Measurements from ENCODE around the gene NAP1L4. TPM values are rescaled to one million over a fixed set of nuclear protein-coding genes. Genes with fewer than 3 reads are reported as not detected.

Gene NAP1L4
- total and polyA plus RNA-seq, 4 donors: 65.4 to 109 (median 83.2) TPM

GRCh38 chr11:2991452-2992233 is 486 bp downstream of the NAP1L4 start:
- no peaks in the 10 kb centered on the region for H3K4me1 ChIP-seq (ENCODE audit: control insufficient read depth in 1 of 2, insufficient read depth in 2 of 2, low read length in 2 of 2)
- intact Hi-C loops (cut with DNase I): loop anchor here in 1 of 2 donors (5.0 kb wide), 1 partner anchor 44 kb away; no protein-coding TSS in a partner anchor
- peak overlapping the region; percentile 79 to 94 for H3K4me3 ChIP-seq (ENCODE audit: low read length in 2 of 2)
- peak; percentile 79 for ATAC-seq (ENCODE audit: low FRiP score)
- no peaks in the 10 kb centered on the region for H3K36me3 ChIP-seq (ENCODE audit: control insufficient read depth in 1 of 2, insufficient read depth in 2 of 2, low read length in 1 of 2)
- H3K27me3 ChIP-seq (ENCODE audit: control insufficient read depth in 1 of 2, insufficient read depth in 2 of 2, low read length in 1 of 2): no peaks in the 10 kb centered on the region
- no peaks in the 10 kb centered on the region for H3K9me3 ChIP-seq (ENCODE audit: control insufficient read depth, low read length)
- peak in 1 of 2 donors; percentile 91 for DNase-seq
- WGBS, 2 donors: 0% methylated on average over 49 to 79 of the region's 79 CpGs
- peak overlapping the region; percentile 76 to 93 for H3K27ac ChIP-seq (ENCODE audit: low read depth in 1 of 2, low read length in 2 of 2)

DNA sequence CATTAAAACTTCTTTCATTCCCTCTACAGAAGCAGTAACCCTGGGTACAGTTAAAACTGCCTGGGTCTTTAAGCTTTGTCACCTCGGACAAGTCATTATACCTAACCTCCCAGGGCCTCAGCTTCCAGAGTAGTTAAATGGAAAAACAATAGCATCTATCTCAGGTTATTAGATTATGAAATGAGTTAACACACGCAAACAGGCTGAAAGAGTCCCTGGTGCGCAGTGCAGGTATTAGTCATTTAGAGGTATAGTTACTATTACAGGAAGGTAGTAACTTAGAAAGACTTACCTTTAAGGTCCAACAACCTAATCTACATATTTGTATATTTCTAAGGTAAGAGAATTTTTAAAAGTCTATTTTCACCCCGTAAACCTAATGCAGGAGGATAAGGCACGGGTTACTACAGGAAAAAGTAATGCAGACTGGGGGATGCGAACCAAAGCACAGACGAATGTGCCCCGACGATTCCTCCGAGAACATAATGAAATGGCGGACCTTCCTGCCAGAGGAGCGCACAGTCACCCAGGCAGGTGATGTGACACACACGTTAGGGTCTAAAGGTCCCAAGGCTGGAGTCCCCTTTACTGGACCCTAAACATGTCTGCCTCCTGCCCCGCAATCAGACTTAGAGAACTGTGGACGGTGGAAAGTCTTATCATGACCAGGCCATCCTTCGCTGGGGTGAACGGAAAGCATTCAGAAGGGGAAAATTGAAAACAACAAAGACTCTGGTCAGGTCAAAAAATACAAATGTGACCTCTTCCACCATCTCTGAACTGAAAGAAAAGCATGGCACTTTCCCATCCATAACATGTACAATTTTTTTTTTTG is 1.3 kb downstream of the NAP1L4 start:
- DNase-seq (no peak), ATAC-seq (ENCODE audit: low FRiP score) (no peak)
- intact Hi-C loops (cut with DNase I): loop anchor here in 1 of 2 donors (5.0 kb wide), 1 partner anchor 44 kb away; no protein-coding TSS in a partner anchor
- no peaks in the 10 kb centered on the region for H3K4me1 ChIP-seq (ENCODE audit: control insufficient read depth in 1 of 2, insufficient read depth in 2 of 2, low read length in 2 of 2)
- 5 to 7% methylated on average over 17 of the region's 17 CpGs for WGBS, 2 donors
- H3K27ac ChIP-seq (ENCODE audit: low read depth in 1 of 2, low read length in 2 of 2): no peak overlapping the region
- no peaks in the 10 kb centered on the region for H3K27me3 ChIP-seq (ENCODE audit: control insufficient read depth in 1 of 2, insufficient read depth in 2 of 2, low read length in 1 of 2)
- H3K9me3 ChIP-seq (ENCODE audit: control insufficient read depth, low read length): no peaks in the 10 kb centered on the region
- H3K4me3 ChIP-seq (ENCODE audit: low read length in 2 of 2): peak overlapping the region; percentile 79 to 94
- H3K36me3 ChIP-seq (ENCODE audit: control insufficient read depth in 1 of 2, insufficient read depth in 2 of 2, low read length in 1 of 2): no peaks in the 10 kb centered on the region

GRCh38 chr11:2989551-2989950 is 2.6 kb downstream of the NAP1L4 start:
- ATAC-seq (ENCODE audit: low FRiP score) (no peak), DNase-seq (no peak)
- Histone ChIP-seq H3K4me1 (ENCODE audit: control insufficient read depth in 1 of 2, insufficient read depth in 2 of 2, low read length in 2 of 2) (no peaks in the 10 kb centered on the region), H3K9me3 (ENCODE audit: control insufficient read depth, low read length) (no peaks in the 10 kb centered on the region), H3K27ac (ENCODE audit: low read depth in 1 of 2, low read length in 2 of 2) (no peak overlapping the region), H3K4me3 (ENCODE audit: low read length in 2 of 2) (no peak overlapping the region), H3K27me3 (ENCODE audit: control insufficient read depth in 1 of 2, insufficient read depth in 2 of 2, low read length in 1 of 2) (no peaks in the 10 kb centered on the region), H3K36me3 (ENCODE audit: control insufficient read depth in 1 of 2, insufficient read depth in 2 of 2, low read length in 1 of 2) (no peaks in the 10 kb centered on the region)
- WGBS, 2 donors: 28 to 34% methylated on average over 3 of the region's 3 CpGs
- intact Hi-C loops (cut with DNase I): no loop called here

DNA sequence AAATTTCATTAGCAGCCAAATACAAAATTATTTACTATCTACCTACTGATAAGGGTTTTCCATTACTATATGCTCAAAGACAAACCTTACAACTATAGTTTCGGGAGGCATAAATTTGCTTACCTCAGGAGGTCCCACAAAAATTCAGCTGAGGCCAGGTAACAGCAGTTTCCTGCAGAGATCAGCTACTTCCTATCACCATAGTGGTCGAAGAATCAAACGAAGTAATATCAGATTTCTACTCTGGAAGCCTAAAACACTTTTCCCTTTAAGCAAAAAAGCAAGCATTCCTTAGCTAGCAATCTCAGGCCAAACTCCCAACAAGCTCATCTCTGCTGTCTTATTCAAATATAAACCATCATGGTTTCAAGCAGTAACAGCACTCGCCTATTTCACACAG is 3.1 kb downstream of the NAP1L4 start:
- intact Hi-C loops (cut with DNase I): no loop called here
- no peak for ATAC-seq (ENCODE audit: low FRiP score)
- Histone ChIP-seq H3K4me1 (ENCODE audit: control insufficient read depth in 1 of 2, insufficient read depth in 2 of 2, low read length in 2 of 2) (no peaks in the 10 kb centered on the region), H3K36me3 (ENCODE audit: control insufficient read depth in 1 of 2, insufficient read depth in 2 of 2, low read length in 1 of 2) (no peaks in the 10 kb centered on the region), H3K27ac (ENCODE audit: low read depth in 1 of 2, low read length in 2 of 2) (no peak overlapping the region), H3K27me3 (ENCODE audit: control insufficient read depth in 1 of 2, insufficient read depth in 2 of 2, low read length in 1 of 2) (no peaks in the 10 kb centered on the region), H3K9me3 (ENCODE audit: control insufficient read depth, low read length) (no peaks in the 10 kb centered on the region), H3K4me3 (ENCODE audit: low read length in 2 of 2) (no peak overlapping the region)
- no peak for DNase-seq
- 42 to 45% methylated on average over 4 of the region's 4 CpGs for WGBS, 2 donors

DNA sequence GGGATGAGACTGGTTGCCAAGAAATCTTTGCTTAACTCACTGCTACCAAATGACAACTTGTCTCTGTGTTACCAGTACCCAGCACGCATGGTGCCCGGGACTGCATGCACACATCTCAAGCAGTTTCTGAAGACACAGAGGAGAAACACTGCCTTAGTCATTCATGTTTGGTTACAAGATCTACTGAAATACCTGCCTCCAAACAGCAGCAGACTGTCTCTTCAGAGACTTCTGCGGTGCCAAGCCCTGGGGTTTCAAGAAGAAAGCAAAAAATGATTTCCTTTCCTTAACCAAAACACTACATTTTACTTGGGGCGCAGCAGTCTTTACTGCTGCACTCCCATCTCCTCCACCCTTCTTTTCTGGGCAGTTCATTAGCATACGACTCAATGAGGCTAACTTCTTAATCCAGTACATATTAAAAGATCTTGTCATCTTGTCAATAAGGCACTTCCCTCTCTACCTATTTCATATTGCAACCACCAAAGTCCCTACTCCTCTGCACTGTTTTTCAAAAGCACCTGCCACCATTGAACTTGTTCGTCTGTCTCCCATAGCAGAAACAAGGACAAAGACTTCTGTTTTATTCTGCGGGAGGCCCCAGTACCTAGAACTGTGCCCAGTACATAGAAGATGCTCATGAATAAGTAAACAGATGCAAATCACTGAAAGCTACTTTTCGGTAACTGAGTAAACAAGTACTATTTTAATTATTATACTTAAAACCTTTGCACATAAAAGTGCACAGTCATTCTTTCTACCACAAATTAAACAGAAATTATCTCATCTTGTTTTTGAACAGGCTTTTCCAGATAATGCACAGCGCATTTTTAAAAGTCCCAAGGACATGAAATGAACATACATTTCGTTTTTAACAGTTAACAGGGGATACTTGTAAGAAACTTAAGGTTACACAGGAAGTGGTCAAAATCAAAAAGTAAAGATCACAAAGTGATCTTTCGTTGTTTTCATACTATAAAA is 4.0 kb downstream of the NAP1L4 start:
- Histone ChIP-seq H3K36me3 (ENCODE audit: control insufficient read depth in 1 of 2, insufficient read depth in 2 of 2, low read length in 1 of 2) (no peaks in the 10 kb centered on the region), H3K4me3 (ENCODE audit: low read length in 2 of 2) (no peak overlapping the region), H3K4me1 (ENCODE audit: control insufficient read depth in 1 of 2, insufficient read depth in 2 of 2, low read length in 2 of 2) (no peaks in the 10 kb centered on the region), H3K27me3 (ENCODE audit: control insufficient read depth in 1 of 2, insufficient read depth in 2 of 2, low read length in 1 of 2) (no peaks in the 10 kb centered on the region), H3K27ac (ENCODE audit: low read depth in 1 of 2, low read length in 2 of 2) (no peak overlapping the region), H3K9me3 (ENCODE audit: control insufficient read depth, low read length) (no peaks in the 10 kb centered on the region)
- DNase-seq: no peak
- ATAC-seq (ENCODE audit: low FRiP score): no peak
- intact Hi-C loops (cut with DNase I): no loop called here
- 65 to 66% methylated on average over 11 of the region's 11 CpGs for WGBS, 2 donors

- Histone ChIP-seq H3K4me3 (ENCODE audit: low read length in 2 of 2) (no peak overlapping the region), H3K9me3 (ENCODE audit: control insufficient read depth, low read length) (no peaks in the 10 kb centered on the region), H3K27me3 (ENCODE audit: control insufficient read depth in 1 of 2, insufficient read depth in 2 of 2, low read length in 1 of 2) (no peaks in the 10 kb centered on the region), H3K27ac (ENCODE audit: low read depth in 1 of 2, low read length in 2 of 2) (no peak overlapping the region), H3K36me3 (ENCODE audit: control insufficient read depth in 1 of 2, insufficient read depth in 2 of 2, low read length in 1 of 2) (no peaks in the 10 kb centered on the region), H3K4me1 (ENCODE audit: control insufficient read depth in 1 of 2, insufficient read depth in 2 of 2, low read length in 2 of 2) (no peaks in the 10 kb centered on the region)
- WGBS, 2 donors: 93 to 100% methylated on average over 4 of the region's 4 CpGs
- DNase-seq (no peak), ATAC-seq (ENCODE audit: low FRiP score) (no peak)
- intact Hi-C loops (cut with DNase I): no loop called here
Measured at GRCh38 chr11:2983908-2984307, 8.2 kb downstream of the NAP1L4 start.

GRCh38 chr11:2982214-2982613 is 9.9 kb downstream of the NAP1L4 start:
- Histone ChIP-seq H3K36me3 (ENCODE audit: control insufficient read depth in 1 of 2, insufficient read depth in 2 of 2, low read length in 1 of 2) (no peaks in the 10 kb centered on the region), H3K4me1 (ENCODE audit: control insufficient read depth in 1 of 2, insufficient read depth in 2 of 2, low read length in 2 of 2) (no peaks in the 10 kb centered on the region), H3K9me3 (ENCODE audit: control insufficient read depth, low read length) (no peaks in the 10 kb centered on the region), H3K4me3 (ENCODE audit: low read length in 2 of 2) (no peak overlapping the region), H3K27me3 (ENCODE audit: control insufficient read depth in 1 of 2, insufficient read depth in 2 of 2, low read length in 1 of 2) (no peaks in the 10 kb centered on the region), H3K27ac (ENCODE audit: low read depth in 1 of 2, low read length in 2 of 2) (no peak overlapping the region)
- ATAC-seq (ENCODE audit: low FRiP score): no peak
- intact Hi-C loops (cut with DNase I): no loop called here
- no peak for DNase-seq
- WGBS, 2 donors: 66 to 69% methylated on average over 2 of the region's 2 CpGs

DNA sequence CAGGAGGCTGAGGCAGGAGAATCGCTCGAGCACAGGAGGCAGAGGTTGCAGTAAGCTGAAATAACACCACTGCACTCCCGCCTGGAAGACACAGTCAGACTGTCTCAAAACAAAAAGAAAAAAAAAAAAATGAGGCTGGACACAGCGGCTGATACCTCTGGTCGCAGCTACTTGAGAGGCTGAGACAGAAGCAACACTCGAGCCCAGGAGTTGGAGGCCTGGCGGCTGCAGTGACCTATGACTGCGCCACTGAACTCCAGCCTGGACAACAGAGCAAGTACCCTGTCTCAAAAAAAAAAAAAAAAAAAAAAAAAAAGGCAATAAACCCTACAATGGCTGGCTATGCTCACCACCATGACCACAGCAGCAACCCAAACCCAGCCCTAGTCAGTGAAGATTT is 11.0 kb downstream of the NAP1L4 start:
- peaks cover 0 to 3% of the 10 kb centered on the region in 2 donors for H3K36me3 ChIP-seq (ENCODE audit: control insufficient read depth in 1 of 2, insufficient read depth in 2 of 2, low read length in 1 of 2)
- DNase-seq: no peak
- intact Hi-C loops (cut with DNase I): no loop called here
- no peak overlapping the region for H3K4me3 ChIP-seq (ENCODE audit: low read length in 2 of 2)
- H3K27me3 ChIP-seq (ENCODE audit: control insufficient read depth in 1 of 2, insufficient read depth in 2 of 2, low read length in 1 of 2): no peaks in the 10 kb centered on the region
- WGBS, 2 donors: 90 to 95% methylated on average over 8 of the region's 8 CpGs
- no peak for ATAC-seq (ENCODE audit: low FRiP score)
- no peaks in the 10 kb centered on the region for H3K9me3 ChIP-seq (ENCODE audit: control insufficient read depth, low read length)
- no peaks in the 10 kb centered on the region for H3K4me1 ChIP-seq (ENCODE audit: control insufficient read depth in 1 of 2, insufficient read depth in 2 of 2, low read length in 2 of 2)
- no peak overlapping the region for H3K27ac ChIP-seq (ENCODE audit: low read depth in 1 of 2, low read length in 2 of 2)

All from aorta (tissue), 5 donors.